HepG2 (cell line): ENCODE measurements around the gene ADAMTS15.

Experiments used
- BRCA1 ChIP-seq: sonication (generic); formaldehyde crosslinking; IDR thresholded peaks from 2 replicates; pipeline ENCODE4 v1.4.0; 2020; ENCODE audit warnings: missing genetic modification reagents
- CBFB ChIP-seq: sonication (generic); formaldehyde crosslinking; IDR thresholded peaks from 2 replicates; pipeline ENCODE4 v1.4.0; 2020; ENCODE audit warnings: missing genetic modification reagents
- EEA1 ChIP-seq: sonication (generic); formaldehyde crosslinking; IDR thresholded peaks from 2 replicates; pipeline ENCODE4 v1.5.1; 2020; ENCODE audit warnings: mild to moderate bottlenecking, missing genetic modification reagents, borderline replicate concordance
- NFKB2 ChIP-seq: sonication (generic); formaldehyde crosslinking; IDR thresholded peaks from 2 replicates; pipeline ENCODE4 v1.4.0; 2020; ENCODE audit warnings: missing genetic modification reagents, borderline replicate concordance
- NRL ChIP-seq: sonication (generic); formaldehyde crosslinking; IDR thresholded peaks from 2 replicates; pipeline ENCODE4 v1.5.0; 2020; ENCODE audit warnings: missing genetic modification reagents, mild to moderate bottlenecking, moderate library complexity, borderline replicate concordance
- PATZ1 ChIP-seq: sonication (generic); formaldehyde crosslinking; IDR thresholded peaks from 2 replicates; pipeline ENCODE4 v1.4.0; 2020; ENCODE audit warnings: missing genetic modification reagents
- RAD21 ChIP-seq: fragments of 450-650 bp; formaldehyde crosslinking; IDR thresholded peaks from 2 replicates; pipeline ENCODE4 v1.5.0; 2020; ENCODE audit warnings: mild to moderate bottlenecking
- TAF1 ChIP-seq: sonication (generic); formaldehyde crosslinking; IDR thresholded peaks from 2 replicates; pipeline ENCODE4 v1.4.0; 2020; ENCODE audit warnings: missing genetic modification reagents
- USF2 ChIP-seq, 2 experiments: sonication (generic) in 1 of 2; formaldehyde crosslinking in 1 of 2; IDR thresholded peaks; 2 replicates each; pipeline versions ENCODE4 v1.5.1 to v1.6.1; 2011 to 2020; ENCODE audit warnings: borderline replicate concordance in 1 of 2, low read depth in 1 of 2, low read length in 1 of 2, mild to moderate bottlenecking in 1 of 2, missing genetic modification reagents in 1 of 2, moderate library complexity in 1 of 2
- ZBTB7A ChIP-seq: sonication (generic); formaldehyde crosslinking; IDR thresholded peaks from 2 replicates; pipeline ENCODE4 v1.8.0; 2022; ENCODE audit warnings: mild to moderate bottlenecking, missing genetic modification reagents
- ZFP37 ChIP-seq: sonication (generic); formaldehyde crosslinking; IDR thresholded peaks from 2 replicates; pipeline ENCODE4 v1.4.0; 2020; ENCODE audit warnings: missing genetic modification reagents, borderline replicate concordance
- ZNF567 ChIP-seq: sonication (generic); formaldehyde crosslinking; IDR thresholded peaks from 2 replicates; pipeline ENCODE4 v1.8.1; 2023; ENCODE audit warnings: mild to moderate bottlenecking, missing genetic modification reagents, borderline replicate concordance
- TF ChIP-seq, protein P1 (sequence below): sonication (generic); formaldehyde crosslinking; IDR thresholded peaks from 2 replicates; pipeline ENCODE4 v1.5.0; 2020; ENCODE audit warnings: mild to moderate bottlenecking, missing genetic modification reagents, moderate library complexity

- TF ChIP-seq ZNF567 (CRISPR knock-in tag), result no peak
- no peak for TF ChIP-seq ZBTB7A (CRISPR knock-in tag)
- TF ChIP-seq ZFP37 (CRISPR knock-in tag), result no peak
- TF ChIP-seq NRL (CRISPR knock-in tag), result no peak
- TF ChIP-seq RAD21, result no peak
- TF ChIP-seq TAF1, result no peak
- TF ChIP-seq USF2 (IDR thresholded peaks at IDR 0.05; ENCODE audit: low read depth, low read length), result no peak
- no peak for TF ChIP-seq USF2 (CRISPR knock-in tag; IDR thresholded peaks at IDR 0.05; ENCODE audit: borderline replicate concordance)
- no peak for TF ChIP-seq CBFB (CRISPR knock-in tag)
- TF ChIP-seq EEA1 (CRISPR knock-in tag), result no peak
- no peak for TF ChIP-seq PATZ1 (CRISPR knock-in tag)
- TF ChIP-seq NFKB2 (CRISPR knock-in tag), result no peak
- no peak for TF ChIP-seq BRCA1 (CRISPR knock-in tag)
- TF ChIP-seq, protein P1, sequence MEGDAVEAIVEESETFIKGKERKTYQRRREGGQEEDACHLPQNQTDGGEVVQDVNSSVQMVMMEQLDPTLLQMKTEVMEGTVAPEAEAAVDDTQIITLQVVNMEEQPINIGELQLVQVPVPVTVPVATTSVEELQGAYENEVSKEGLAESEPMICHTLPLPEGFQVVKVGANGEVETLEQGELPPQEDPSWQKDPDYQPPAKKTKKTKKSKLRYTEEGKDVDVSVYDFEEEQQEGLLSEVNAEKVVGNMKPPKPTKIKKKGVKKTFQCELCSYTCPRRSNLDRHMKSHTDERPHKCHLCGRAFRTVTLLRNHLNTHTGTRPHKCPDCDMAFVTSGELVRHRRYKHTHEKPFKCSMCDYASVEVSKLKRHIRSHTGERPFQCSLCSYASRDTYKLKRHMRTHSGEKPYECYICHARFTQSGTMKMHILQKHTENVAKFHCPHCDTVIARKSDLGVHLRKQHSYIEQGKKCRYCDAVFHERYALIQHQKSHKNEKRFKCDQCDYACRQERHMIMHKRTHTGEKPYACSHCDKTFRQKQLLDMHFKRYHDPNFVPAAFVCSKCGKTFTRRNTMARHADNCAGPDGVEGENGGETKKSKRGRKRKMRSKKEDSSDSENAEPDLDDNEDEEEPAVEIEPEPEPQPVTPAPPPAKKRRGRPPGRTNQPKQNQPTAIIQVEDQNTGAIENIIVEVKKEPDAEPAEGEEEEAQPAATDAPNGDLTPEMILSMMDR, result no peak
These were observed 27.3 kb upstream of the ADAMTS15 start for GRCh38 chr11:130421199-130421585.
